ENCODE data around the gene TTC17.
A peak's percentile ranks its signal among the peaks of the same experiment; 100 is the strongest.

Gene TTC17

DNA sequence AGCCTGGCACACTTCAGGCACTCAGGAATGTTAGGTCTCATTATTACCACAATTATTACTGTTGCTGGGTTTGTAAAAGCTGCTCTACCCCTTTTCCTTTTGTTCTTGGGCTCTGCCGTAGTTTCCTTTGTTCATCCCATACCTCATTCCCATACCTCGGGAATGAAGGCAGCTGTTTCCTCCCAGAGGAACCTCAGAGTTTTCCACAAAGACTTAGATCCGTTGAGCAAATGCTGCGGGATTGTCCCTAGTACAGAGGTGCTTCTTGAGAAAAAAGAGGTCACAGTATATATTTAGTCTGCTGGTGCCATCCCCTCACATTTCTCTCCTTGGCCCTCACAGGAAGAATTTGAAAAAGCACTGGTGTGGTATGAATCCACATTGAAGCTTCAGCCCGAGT is 134.7 kb downstream of the TTC17 start:
- CTCF ChIA-PET = interaction anchor here (0.5 kb wide), 1 partner anchor 73 kb away, joined by 3 read pairs; no protein-coding TSS in a partner anchor
- POLR2A ChIA-PET (ENCODE audit: low non-redundant PET) = no interaction called here
- TF ChIP-seq, protein P1, sequence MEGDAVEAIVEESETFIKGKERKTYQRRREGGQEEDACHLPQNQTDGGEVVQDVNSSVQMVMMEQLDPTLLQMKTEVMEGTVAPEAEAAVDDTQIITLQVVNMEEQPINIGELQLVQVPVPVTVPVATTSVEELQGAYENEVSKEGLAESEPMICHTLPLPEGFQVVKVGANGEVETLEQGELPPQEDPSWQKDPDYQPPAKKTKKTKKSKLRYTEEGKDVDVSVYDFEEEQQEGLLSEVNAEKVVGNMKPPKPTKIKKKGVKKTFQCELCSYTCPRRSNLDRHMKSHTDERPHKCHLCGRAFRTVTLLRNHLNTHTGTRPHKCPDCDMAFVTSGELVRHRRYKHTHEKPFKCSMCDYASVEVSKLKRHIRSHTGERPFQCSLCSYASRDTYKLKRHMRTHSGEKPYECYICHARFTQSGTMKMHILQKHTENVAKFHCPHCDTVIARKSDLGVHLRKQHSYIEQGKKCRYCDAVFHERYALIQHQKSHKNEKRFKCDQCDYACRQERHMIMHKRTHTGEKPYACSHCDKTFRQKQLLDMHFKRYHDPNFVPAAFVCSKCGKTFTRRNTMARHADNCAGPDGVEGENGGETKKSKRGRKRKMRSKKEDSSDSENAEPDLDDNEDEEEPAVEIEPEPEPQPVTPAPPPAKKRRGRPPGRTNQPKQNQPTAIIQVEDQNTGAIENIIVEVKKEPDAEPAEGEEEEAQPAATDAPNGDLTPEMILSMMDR (conservative IDR thresholded peaks at IDR 0.05; ENCODE audit: low read depth) = no peak
- no peak overlapping the region for H3K27ac ChIP-seq
- no peak for DNase-seq (ENCODE audit: low spot score)

DNA sequence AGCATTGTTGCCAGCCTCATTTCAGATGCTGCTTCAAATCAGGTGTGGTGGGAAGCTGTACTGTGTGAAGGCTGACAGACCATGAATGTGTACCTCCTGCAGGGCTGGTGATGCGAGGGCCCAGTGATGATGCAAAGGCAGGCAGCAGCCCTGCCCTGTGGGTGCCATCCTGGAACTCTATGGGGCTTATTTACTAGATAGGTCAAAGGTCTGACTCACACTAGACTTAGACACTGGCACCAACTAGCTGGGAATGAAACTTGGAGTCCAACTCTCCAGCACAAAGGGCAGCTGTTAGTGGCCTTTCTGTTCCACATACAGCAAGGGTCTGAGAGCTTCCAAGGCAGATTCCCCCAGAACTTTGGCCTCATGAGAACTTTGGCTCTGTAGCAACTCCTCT is 138.4 kb downstream of the TTC17 start:
- POLR2A ChIA-PET (ENCODE audit: low non-redundant PET) = no interaction called here

DNA sequence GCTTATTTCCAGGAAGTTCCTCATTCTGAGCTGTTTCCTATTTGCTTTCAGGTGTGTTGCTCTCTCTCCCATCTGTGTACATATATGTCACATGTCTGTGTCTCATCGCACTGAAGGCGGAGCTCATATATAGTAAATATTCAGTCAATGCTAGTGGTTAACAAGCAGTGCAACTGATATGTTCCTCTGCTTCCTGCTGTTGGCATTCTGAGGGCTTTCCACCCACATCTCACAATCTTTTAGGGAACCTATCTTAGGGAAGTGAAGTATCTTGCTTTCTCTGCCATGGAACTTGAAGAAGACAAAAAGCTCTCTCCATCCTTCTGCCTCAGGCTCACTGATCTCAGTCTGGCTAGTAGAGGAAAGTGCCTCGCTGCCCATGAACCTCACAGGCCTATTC is 139.8 kb downstream of the TTC17 start:
- ChIA-PET POLR2A (ENCODE audit: low non-redundant PET) (no interaction called here), CTCF (interaction anchor here (0.6 to 1.5 kb wide), 2 partner anchors 11 to 69 kb away, joined by 3 to 7 read pairs; no protein-coding TSS in a partner anchor)
- TF ChIP-seq, protein P1 (conservative IDR thresholded peaks at IDR 0.05; ENCODE audit: low read depth) = no peak
- no peak overlapping the region for H3K27ac ChIP-seq
- no peak for DNase-seq (ENCODE audit: low spot score)

More for the DNA sequence above, 138.4 kb downstream of the TTC17 start:
- CTCF ChIA-PET = interaction anchor here (1.5 kb wide), 1 partner anchor 70 kb away, joined by 7 read pairs; no protein-coding TSS in a partner anchor
- no peak for DNase-seq (ENCODE audit: low spot score)
- no peak overlapping the region for H3K27ac ChIP-seq
- TF ChIP-seq, protein P1 (conservative IDR thresholded peaks at IDR 0.05; ENCODE audit: low read depth) = no peak

DNA sequence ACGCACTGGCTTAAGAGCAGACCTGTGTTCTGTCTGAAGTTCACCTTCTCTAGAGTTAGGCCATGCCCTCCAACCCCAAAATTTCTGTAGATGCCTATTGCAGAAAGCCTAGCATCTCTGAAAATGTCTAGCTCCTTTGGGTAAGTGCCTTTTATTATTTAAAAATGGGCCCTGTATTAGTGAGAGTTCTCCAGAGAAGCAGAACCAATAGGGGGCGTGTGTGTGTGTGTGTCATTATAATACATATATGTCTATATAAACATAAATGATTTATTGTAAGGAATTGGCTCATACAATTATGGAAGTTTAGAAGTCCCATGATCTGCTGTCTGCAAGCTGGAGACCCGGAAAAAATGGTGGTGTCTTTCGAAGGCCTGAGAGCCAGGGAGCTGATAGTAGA is 144.7 kb downstream of the TTC17 start:
- CTCF ChIA-PET = interaction anchor here (1.2 kb wide), 1 partner anchor 67 kb away, joined by 6 read pairs; no protein-coding TSS in a partner anchor
- TF ChIP-seq, protein P1 (conservative IDR thresholded peaks at IDR 0.05; ENCODE audit: low read depth) = no peak
- no peak for DNase-seq (ENCODE audit: low spot score)
- no peak overlapping the region for H3K27ac ChIP-seq
- POLR2A ChIA-PET (ENCODE audit: low non-redundant PET) = no interaction called here

DNA sequence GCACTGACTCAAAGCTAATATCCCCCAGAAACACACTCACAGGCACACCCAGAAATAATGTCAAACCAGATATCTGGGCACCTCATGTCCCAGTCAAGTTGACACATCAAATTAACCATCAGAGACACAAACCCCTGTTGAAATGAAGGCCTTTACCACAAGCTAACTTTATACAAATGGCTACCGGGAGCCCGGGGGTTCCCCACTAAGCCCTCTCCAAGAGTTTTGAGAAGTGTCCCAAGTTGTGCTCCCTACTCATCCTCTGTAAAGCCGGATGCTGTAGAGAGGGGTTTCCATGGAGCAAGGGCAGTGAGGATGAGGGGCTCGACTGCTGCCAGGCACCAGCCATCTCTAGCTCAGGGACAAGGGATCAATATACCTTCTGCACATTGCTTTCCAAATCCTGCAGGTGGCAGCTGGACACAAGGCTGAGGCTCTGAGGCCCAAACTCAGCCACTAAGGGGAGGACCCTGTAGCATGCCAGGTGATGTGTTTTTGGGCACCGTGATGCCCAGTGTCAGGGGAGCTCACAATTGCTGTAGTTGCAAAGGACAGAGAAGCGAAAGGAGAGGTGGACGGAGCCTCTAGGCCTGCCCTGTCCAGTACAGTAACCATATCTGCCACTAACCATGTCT is 145.7 kb downstream of the TTC17 start:
- TF ChIP-seq, protein P1 (conservative IDR thresholded peaks at IDR 0.05; ENCODE audit: low read depth) = no peak
- CTCF ChIA-PET = interaction anchor here (0.5 to 1.8 kb wide), 17 partner anchors 9 to 428 kb away, joined by 3 to 19 read pairs (median 4); no protein-coding TSS in a partner anchor
- H3K27ac ChIP-seq = no peak overlapping the region
- POLR2A ChIA-PET (ENCODE audit: low non-redundant PET) = no interaction called here
- DNase-seq (ENCODE audit: low spot score) = peak; percentile 51

DNA sequence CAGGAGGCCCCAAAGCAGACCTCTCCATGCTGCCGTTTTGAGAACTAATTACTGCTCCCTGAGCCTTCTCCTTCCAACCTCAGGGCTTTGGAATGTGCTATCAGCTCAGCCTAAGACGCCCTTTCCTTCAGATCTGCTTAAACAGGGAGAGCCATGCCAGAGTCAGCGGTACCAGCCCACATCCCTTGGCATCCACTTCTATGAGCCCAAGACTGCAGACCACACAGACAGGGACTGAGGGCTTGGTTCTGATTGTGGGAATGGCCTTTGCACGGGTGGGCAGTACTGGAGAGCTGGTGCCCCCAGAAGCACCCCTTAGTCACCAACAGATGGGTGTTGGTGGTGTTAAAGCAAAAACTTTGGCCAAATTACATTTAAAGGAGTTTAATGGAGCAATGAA is 146.5 kb downstream of the TTC17 start:
- CTCF ChIA-PET = interaction anchor here (0.5 to 1.8 kb wide), 8 partner anchors 8 to 347 kb away, joined by 3 to 19 read pairs (median 6); no protein-coding TSS in a partner anchor
- POLR2A ChIA-PET (ENCODE audit: low non-redundant PET) = no interaction called here
- H3K27ac ChIP-seq = no peak overlapping the region
- no peak for DNase-seq (ENCODE audit: low spot score)
- TF ChIP-seq, protein P1 (conservative IDR thresholded peaks at IDR 0.05; ENCODE audit: low read depth) = no peak
